Activated T-cell treated with anti-CD3 and anti-CD28 coated beads, Interleukin-2, amount 50 U/mL, for 48 hours (primary cell): Measurements from ENCODE around the gene SLC22A1.
"Not testable (repeated sequence)": the region's sequence is repeated elsewhere in the genome, so short reads cannot be mapped to it uniquely, and the experiment has no call there.

Source experiments
- DNase-seq, 2 experiments: peaks; one replicate each; pipeline ENCODE4 v3.0.0-alpha.2; 2020

SLC22A1 gene

GRCh38 chr6:160121558-160121957, at the start of gene SLC22A1:
TSS of gene SLC22A1 (plus strand) at chr6:160121815. CDS start at chr6:160121936, 121 bp downstream.
- DNase-seq: no peak

GRCh38 chr6:160073272-160073671, 48.3 kb upstream of the SLC22A1 start:
- no peak for DNase-seq

- DNase-seq: no peak
Measured at GRCh38 chr6:160076009-160076408, 45.6 kb upstream of the SLC22A1 start.

GRCh38 chr6:160077024-160077423, 44.6 kb upstream of the SLC22A1 start:
- no peak for DNase-seq

GRCh38 chr6:160077526-160077925, 44.1 kb upstream of the SLC22A1 start:
- DNase-seq: no peak

- DNase-seq: no peak
Measured at GRCh38 chr6:160078883-160079685, 42.5 kb upstream of the SLC22A1 start.

- no peak for DNase-seq
Measured at GRCh38 chr6:160079686-160080043, 42.0 kb upstream of the SLC22A1 start.

GRCh38 chr6:160080097-160080496, 41.5 kb upstream of the SLC22A1 start:
- DNase-seq: no peak

GRCh38 chr6:160081398-160081797, 40.2 kb upstream of the SLC22A1 start:
- no peak for DNase-seq

- DNase-seq: no peak
Measured at GRCh38 chr6:160082627-160083026, 39.0 kb upstream of the SLC22A1 start.

GRCh38 chr6:160084198-160084776, 37.3 kb upstream of the SLC22A1 start:
- DNase-seq: no peak

GRCh38 chr6:160085226-160085625, 36.4 kb upstream of the SLC22A1 start:
- no peak for DNase-seq

GRCh38 chr6:160085713-160086505, 35.7 kb upstream of the SLC22A1 start:
- no peak for DNase-seq

- no peak for DNase-seq
Measured at GRCh38 chr6:160086754-160087153, 34.9 kb upstream of the SLC22A1 start.

GRCh38 chr6:160088069-160088783, 33.4 kb upstream of the SLC22A1 start:
- DNase-seq: no peak

- DNase-seq: no peak
Measured at GRCh38 chr6:160088784-160089533, 32.7 kb upstream of the SLC22A1 start.

GRCh38 chr6:160089534-160089897, 32.1 kb upstream of the SLC22A1 start:
- no peak for DNase-seq

- DNase-seq: not testable (repeated sequence)
Measured at GRCh38 chr6:160090442-160091239, 31.0 kb upstream of the SLC22A1 start.

- not testable (repeated sequence) for DNase-seq
Measured at GRCh38 chr6:160092176-160092575, 29.4 kb upstream of the SLC22A1 start.

- no peak for DNase-seq
Measured at GRCh38 chr6:160092602-160093001, 29.0 kb upstream of the SLC22A1 start.

- no peak for DNase-seq
Measured at GRCh38 chr6:160093061-160093460, 28.6 kb upstream of the SLC22A1 start.

GRCh38 chr6:160093946-160094345, 27.7 kb upstream of the SLC22A1 start:
- DNase-seq: no peak
